ENCODE data around the gene TRIM29.
"Not testable (repeated sequence)": the region's sequence is repeated elsewhere in the genome, so short reads cannot be mapped to it uniquely, and the experiment has no call there.

Gene TRIM29

GRCh38 chr11:120170741-120171261 lies 32.9 kb upstream of the TRIM29 start:
- DNase-seq: no peak

GRCh38 chr11:120169981-120170698 lies 32.2 kb upstream of the TRIM29 start:
- no peak for DNase-seq

GRCh38 chr11:120168960-120169681 lies 31.2 kb upstream of the TRIM29 start:
- DNase-seq: peak; percentile 70

GRCh38 chr11:120168108-120168959 lies 30.4 kb upstream of the TRIM29 start:
- no peak for DNase-seq

- no peak for DNase-seq
These were observed 29.7 kb upstream of the TRIM29 start for GRCh38 chr11:120167659-120168058.

GRCh38 chr11:120160436-120160835 lies 22.5 kb upstream of the TRIM29 start:
- no peak for DNase-seq

GRCh38 chr11:120153221-120153620 lies 15.3 kb upstream of the TRIM29 start:
- DNase-seq: no peak

- DNase-seq: no peak
These were observed 13.6 kb upstream of the TRIM29 start for GRCh38 chr11:120151536-120151935.

GRCh38 chr11:120149246-120149645 lies 11.3 kb upstream of the TRIM29 start:
- DNase-seq: no peak

- DNase-seq: no peak
These were observed 10.0 kb upstream of the TRIM29 start for GRCh38 chr11:120147950-120148270.

- DNase-seq: no peak
These were observed 9.4 kb upstream of the TRIM29 start for GRCh38 chr11:120147094-120147949.

GRCh38 chr11:120146413-120147093 lies 8.6 kb upstream of the TRIM29 start:
- no peak for DNase-seq

GRCh38 chr11:120144501-120144900 lies 6.6 kb upstream of the TRIM29 start:
- no peak for DNase-seq

GRCh38 chr11:120143472-120143871 lies 5.6 kb upstream of the TRIM29 start:
- DNase-seq: not testable (repeated sequence)

GRCh38 chr11:120142441-120143100 lies 4.7 kb upstream of the TRIM29 start:
- no peak for DNase-seq

GRCh38 chr11:120141768-120142423 lies 4.0 kb upstream of the TRIM29 start:
- no peak for DNase-seq

GRCh38 chr11:120141113-120141767 lies 3.3 kb upstream of the TRIM29 start:
- no peak for DNase-seq

- peak; percentile 7 for DNase-seq
These were observed 1.6 kb upstream of the TRIM29 start for GRCh38 chr11:120139316-120140069.

- DNase-seq: no peak
These were observed 714 bp downstream of the TRIM29 start for GRCh38 chr11:120137187-120137610.

Measured in NCI-H82 (cell line).